ENCODE results near the gene OGFOD2.

The OGFOD2 gene

GRCh38 chr12:122985338-122986257, 10.6 kb downstream of the OGFOD2 start:
- DNase-seq (ENCODE audit: low read depth, low spot score) = no peak
- H3K4me3 ChIP-seq (ENCODE audit: low read length) = no peak overlapping the region

GRCh38 chr12:122986258-122986871, 11.3 kb downstream of the OGFOD2 start:
- H3K4me3 ChIP-seq (ENCODE audit: low read length) = no peak overlapping the region

GRCh38 chr12:122987086-122987951, 12.3 kb downstream of the OGFOD2 start:
- H3K4me3 ChIP-seq (ENCODE audit: low read length) = no peak overlapping the region
- DNase-seq (ENCODE audit: low read depth, low spot score) = no peak

More at GRCh38 chr12:122986258-122986871, 11.3 kb downstream of the OGFOD2 start:
- DNase-seq (ENCODE audit: low read depth, low spot score) = no peak

- DNase-seq (ENCODE audit: low read depth, low spot score) = no peak
- H3K4me3 ChIP-seq (ENCODE audit: low read length) = no peak overlapping the region
These were observed 13.0 kb downstream of the OGFOD2 start for GRCh38 chr12:122988036-122988435.

- no peak for DNase-seq (ENCODE audit: low read depth, low spot score)
- no peak overlapping the region for H3K4me3 ChIP-seq (ENCODE audit: low read length)
These were observed 13.7 kb downstream of the OGFOD2 start for GRCh38 chr12:122988612-122989212.

GRCh38 chr12:122989225-122989839, 14.3 kb downstream of the OGFOD2 start:
- DNase-seq (ENCODE audit: low read depth, low spot score) = no peak
- no peak overlapping the region for H3K4me3 ChIP-seq (ENCODE audit: low read length)

- no peak for DNase-seq (ENCODE audit: low read depth, low spot score)
- no peak overlapping the region for H3K4me3 ChIP-seq (ENCODE audit: low read length)
These were observed 14.9 kb downstream of the OGFOD2 start for GRCh38 chr12:122989874-122990419.

- no peak overlapping the region for H3K4me3 ChIP-seq (ENCODE audit: low read length)
- no peak for DNase-seq (ENCODE audit: low read depth, low spot score)
These were observed 15.5 kb downstream of the OGFOD2 start for GRCh38 chr12:122990561-122990960.

GRCh38 chr12:122990961-122991622, 16.0 kb downstream of the OGFOD2 start:
- no peak overlapping the region for H3K4me3 ChIP-seq (ENCODE audit: low read length)
- no peak for DNase-seq (ENCODE audit: low read depth, low spot score)

GRCh38 chr12:122991623-122992275, 16.7 kb downstream of the OGFOD2 start:
- DNase-seq (ENCODE audit: low read depth, low spot score) = no peak
- H3K4me3 ChIP-seq (ENCODE audit: low read length) = no peak overlapping the region

- H3K4me3 ChIP-seq (ENCODE audit: low read length) = no peak overlapping the region
- DNase-seq (ENCODE audit: low read depth, low spot score) = no peak
These were observed 17.3 kb downstream of the OGFOD2 start for GRCh38 chr12:122992386-122992785.

GRCh38 chr12:122994140-122994675, 19.2 kb downstream of the OGFOD2 start:
- no peak for DNase-seq (ENCODE audit: low read depth, low spot score)
- no peak overlapping the region for H3K4me3 ChIP-seq (ENCODE audit: low read length)

GRCh38 chr12:122994781-122995502, 19.9 kb downstream of the OGFOD2 start:
- H3K4me3 ChIP-seq (ENCODE audit: low read length) = no peak overlapping the region
- no peak for DNase-seq (ENCODE audit: low read depth, low spot score)

GRCh38 chr12:122995503-122996187, 20.6 kb downstream of the OGFOD2 start:
- no peak for DNase-seq (ENCODE audit: low read depth, low spot score)
- no peak overlapping the region for H3K4me3 ChIP-seq (ENCODE audit: low read length)

GRCh38 chr12:122996188-122996601, 21.2 kb downstream of the OGFOD2 start:
- H3K4me3 ChIP-seq (ENCODE audit: low read length) = no peak overlapping the region
- DNase-seq (ENCODE audit: low read depth, low spot score) = no peak
